GM12878 (cell line): ENCODE measurements around the gene ABCC1.

Source experiments
- CHD4 ChIP-seq: fragments of 200-600 bp; sonication (generic); IDR thresholded peaks from 2 replicates; pipeline ENCODE4 v1.6.1; 2016; ENCODE audit warnings: mild to moderate bottlenecking
- FOXM1 ChIP-seq: IDR thresholded peaks from 2 replicates; pipeline ENCODE4 v1.6.1; 2012; ENCODE audit warnings: low read depth, mild to moderate bottlenecking, inconsistent platforms, low read length, moderate library complexity
- HDGF ChIP-seq: fragments of 450-650 bp; IDR thresholded peaks from 2 replicates; pipeline ENCODE4 v1.6.1; 2016; ENCODE audit warnings: antibody characterized with exemption
- NFYB ChIP-seq: IDR thresholded peaks from 2 replicates; pipeline ENCODE4 v1.6.1; 2011; ENCODE audit warnings: low read depth, mild to moderate bottlenecking, low read length, improper control_type of control experiment, moderate library complexity; ENCODE audit not compliant: insufficient read depth
- POLR2AphosphoS5 ChIP-seq: IDR thresholded peaks from 2 replicates; pipeline ENCODE4 v1.6.1; 2011; ENCODE audit warnings: mild to moderate bottlenecking, low read length, inconsistent platforms
- RBBP5 ChIP-seq: fragments of 200-600 bp; sonication (generic); conservative IDR thresholded peaks from 2 replicates; pipeline ENCODE4 v1.6.1; 2016
- SP1 ChIP-seq: IDR thresholded peaks from one replicate; pipeline ENCODE4 v1.6.1; 2011; ENCODE audit warnings: low read depth, low read length
- SUPT20H ChIP-seq: IDR thresholded peaks from 2 replicates; pipeline ENCODE4 v1.6.1; 2011; ENCODE audit warnings: low read depth, mild to moderate bottlenecking, low read length, moderate library complexity, borderline replicate concordance; ENCODE audit not compliant: control insufficient read depth
- TAF1 ChIP-seq: IDR thresholded peaks from 2 replicates; pipeline ENCODE4 v1.6.1; 2011; ENCODE audit warnings: mild to moderate bottlenecking, low read depth, low read length, borderline replicate concordance
- ZNF217 ChIP-seq: fragments of 450-650 bp; IDR thresholded peaks from 2 replicates; pipeline ENCODE4 v1.6.1; 2017; ENCODE audit warnings: antibody characterized with exemption, mild to moderate bottlenecking
- TF ChIP-seq, protein P1 (sequence below): IDR thresholded peaks from 2 replicates; pipeline ENCODE4 v1.6.1; 2012; ENCODE audit warnings: low read depth, low read length, improper control_type of control experiment
- TF ChIP-seq, protein P2 (sequence below): IDR thresholded peaks from 2 replicates; pipeline ENCODE4 v1.6.1; 2011; ENCODE audit warnings: borderline replicate concordance, low read depth, mild to moderate bottlenecking, moderate library complexity, mixed read lengths, low read length; ENCODE audit not compliant: insufficient read depth; ENCODE audit errors: extremely low read length
- TF ChIP-seq, protein P3 (sequence below), 3 experiments: IDR thresholded peaks in 2 of 3; conservative IDR thresholded peaks in 1 of 3; 2 replicates each; pipeline ENCODE4 v1.5.1; 2011; ENCODE audit warnings: low read depth in 3 of 3, low read length in 3 of 3, mild to moderate bottlenecking in 3 of 3, control low read depth in 2 of 3, moderate library complexity in 2 of 3, inconsistent platforms in 1 of 3, mixed read lengths in 1 of 3; ENCODE audit not compliant: control insufficient read depth in 2 of 3, insufficient read depth in 1 of 3; ENCODE audit errors: extremely low read depth in 1 of 3
- TF ChIP-seq, protein P4 (sequence below): fragments of 450-650 bp; IDR thresholded peaks from 2 replicates; pipeline ENCODE4 v1.6.1; 2017; ENCODE audit warnings: low read depth, mild to moderate bottlenecking, moderate library complexity

DNA sequence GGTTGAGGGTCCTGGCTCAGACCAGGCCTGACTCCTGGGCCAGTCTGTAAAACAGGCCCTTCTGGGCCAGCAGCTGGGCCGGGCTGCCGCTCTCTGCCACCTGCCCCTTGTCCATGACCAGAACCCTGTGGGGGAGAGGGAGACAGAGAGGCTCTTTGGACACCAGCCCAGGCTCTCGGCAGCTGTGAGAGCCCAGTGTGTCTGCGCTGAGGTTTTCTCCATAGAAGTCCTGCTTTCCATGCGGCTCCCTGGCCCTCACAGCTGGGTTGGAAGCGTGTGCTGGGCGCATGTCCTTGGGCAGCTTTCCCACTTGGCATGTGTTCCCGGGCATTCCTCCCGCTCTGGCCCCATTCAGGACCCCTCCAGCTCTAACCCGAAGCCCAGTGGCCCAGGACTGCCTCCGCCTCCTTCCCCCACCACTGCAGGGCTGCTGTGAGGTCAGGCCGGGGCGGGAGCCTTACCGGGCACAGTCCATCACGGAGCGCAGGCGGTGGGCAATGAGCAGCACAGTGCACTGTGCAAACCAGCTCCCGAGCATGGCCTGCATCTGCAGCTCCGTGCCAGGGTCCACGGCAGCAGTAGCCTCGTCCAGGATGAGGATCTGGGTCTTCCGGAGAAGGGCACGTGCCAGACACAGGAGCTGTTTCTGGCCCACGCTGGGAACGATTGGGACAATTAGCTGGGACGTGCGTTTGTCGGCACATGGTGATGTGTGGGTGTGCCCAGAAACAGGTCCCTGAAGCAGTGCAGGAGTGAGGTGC is 200.9 kb downstream of the ABCC1 start:
- TF ChIP-seq, protein P1, sequence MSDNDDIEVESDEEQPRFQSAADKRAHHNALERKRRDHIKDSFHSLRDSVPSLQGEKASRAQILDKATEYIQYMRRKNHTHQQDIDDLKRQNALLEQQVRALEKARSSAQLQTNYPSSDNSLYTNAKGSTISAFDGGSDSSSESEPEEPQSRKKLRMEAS, result no peak
- no peak for TF ChIP-seq HDGF
- TF ChIP-seq, protein P2, sequence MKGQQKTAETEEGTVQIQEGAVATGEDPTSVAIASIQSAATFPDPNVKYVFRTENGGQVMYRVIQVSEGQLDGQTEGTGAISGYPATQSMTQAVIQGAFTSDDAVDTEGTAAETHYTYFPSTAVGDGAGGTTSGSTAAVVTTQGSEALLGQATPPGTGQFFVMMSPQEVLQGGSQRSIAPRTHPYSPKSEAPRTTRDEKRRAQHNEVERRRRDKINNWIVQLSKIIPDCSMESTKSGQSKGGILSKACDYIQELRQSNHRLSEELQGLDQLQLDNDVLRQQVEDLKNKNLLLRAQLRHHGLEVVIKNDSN, result no peak
- TF ChIP-seq RBBP5, result no peak
- TF ChIP-seq, protein P3, sequence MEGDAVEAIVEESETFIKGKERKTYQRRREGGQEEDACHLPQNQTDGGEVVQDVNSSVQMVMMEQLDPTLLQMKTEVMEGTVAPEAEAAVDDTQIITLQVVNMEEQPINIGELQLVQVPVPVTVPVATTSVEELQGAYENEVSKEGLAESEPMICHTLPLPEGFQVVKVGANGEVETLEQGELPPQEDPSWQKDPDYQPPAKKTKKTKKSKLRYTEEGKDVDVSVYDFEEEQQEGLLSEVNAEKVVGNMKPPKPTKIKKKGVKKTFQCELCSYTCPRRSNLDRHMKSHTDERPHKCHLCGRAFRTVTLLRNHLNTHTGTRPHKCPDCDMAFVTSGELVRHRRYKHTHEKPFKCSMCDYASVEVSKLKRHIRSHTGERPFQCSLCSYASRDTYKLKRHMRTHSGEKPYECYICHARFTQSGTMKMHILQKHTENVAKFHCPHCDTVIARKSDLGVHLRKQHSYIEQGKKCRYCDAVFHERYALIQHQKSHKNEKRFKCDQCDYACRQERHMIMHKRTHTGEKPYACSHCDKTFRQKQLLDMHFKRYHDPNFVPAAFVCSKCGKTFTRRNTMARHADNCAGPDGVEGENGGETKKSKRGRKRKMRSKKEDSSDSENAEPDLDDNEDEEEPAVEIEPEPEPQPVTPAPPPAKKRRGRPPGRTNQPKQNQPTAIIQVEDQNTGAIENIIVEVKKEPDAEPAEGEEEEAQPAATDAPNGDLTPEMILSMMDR (IDR thresholded peaks at IDR 0.05 in 2 of 3, conservative IDR thresholded peaks at IDR 0.05 in 1 of 3; ENCODE audit: control insufficient read depth in 2 of 3, extremely low read depth in 1 of 3, insufficient read depth in 1 of 3, low read depth in 3 of 3, low read length in 3 of 3), result no peak
- no peak for TF ChIP-seq CHD4
- TF ChIP-seq POLR2AphosphoS5, result no peak
- TF ChIP-seq, protein P4, sequence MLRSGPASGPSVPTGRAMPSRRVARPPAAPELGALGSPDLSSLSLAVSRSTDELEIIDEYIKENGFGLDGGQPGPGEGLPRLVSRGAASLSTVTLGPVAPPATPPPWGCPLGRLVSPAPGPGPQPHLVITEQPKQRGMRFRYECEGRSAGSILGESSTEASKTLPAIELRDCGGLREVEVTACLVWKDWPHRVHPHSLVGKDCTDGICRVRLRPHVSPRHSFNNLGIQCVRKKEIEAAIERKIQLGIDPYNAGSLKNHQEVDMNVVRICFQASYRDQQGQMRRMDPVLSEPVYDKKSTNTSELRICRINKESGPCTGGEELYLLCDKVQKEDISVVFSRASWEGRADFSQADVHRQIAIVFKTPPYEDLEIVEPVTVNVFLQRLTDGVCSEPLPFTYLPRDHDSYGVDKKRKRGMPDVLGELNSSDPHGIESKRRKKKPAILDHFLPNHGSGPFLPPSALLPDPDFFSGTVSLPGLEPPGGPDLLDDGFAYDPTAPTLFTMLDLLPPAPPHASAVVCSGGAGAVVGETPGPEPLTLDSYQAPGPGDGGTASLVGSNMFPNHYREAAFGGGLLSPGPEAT, result no peak
- TF ChIP-seq SUPT20H, result no peak
- TF ChIP-seq NFYB, result no peak
- TF ChIP-seq TAF1, result no peak
- TF ChIP-seq ZNF217, result no peak
- no peak for TF ChIP-seq FOXM1
- TF ChIP-seq SP1, result no peak
